Measurements from ENCODE around the gene LSM10. TPM values are rescaled to one million over a fixed set of nuclear protein-coding genes. Genes with fewer than 3 reads are reported as not detected.

LSM10 gene
- total RNA-seq, 2 experiments from 2014 or later: 41.4 TPM

DNA sequence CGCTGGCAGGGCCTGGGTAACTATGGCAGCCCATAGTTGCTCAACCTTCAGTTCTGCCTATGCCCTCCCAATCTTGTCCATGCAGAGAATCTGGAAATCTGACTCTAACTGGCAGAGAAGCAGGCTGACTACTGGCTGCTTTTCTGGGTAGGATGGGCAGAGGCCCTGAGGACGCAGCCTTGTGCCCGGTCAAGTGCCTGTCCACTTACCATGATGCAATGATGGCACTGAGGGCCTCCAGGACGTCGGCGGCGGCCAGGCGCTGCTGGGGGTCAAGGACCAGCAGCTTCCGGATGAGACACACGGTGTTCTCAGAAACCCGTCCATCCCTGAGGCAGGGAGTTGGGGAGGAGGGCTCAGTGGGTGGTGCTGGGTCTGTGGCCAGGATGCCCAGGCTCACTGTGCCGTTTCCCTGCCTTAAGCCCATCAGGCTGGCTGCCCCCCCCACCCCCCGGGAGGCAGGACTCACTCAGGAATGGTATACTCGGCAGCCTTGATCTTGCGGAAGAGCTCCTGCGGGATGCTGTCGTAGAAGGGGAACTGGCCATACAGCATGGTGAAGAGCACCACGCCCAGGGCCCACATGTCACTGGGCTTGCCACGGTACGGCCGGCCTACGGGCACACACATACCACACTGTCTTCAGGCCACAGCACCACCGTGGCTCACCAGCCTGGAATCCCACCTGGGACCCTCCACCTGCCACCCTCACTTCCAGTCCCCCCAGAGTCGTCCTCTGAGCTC is 53.9 kb downstream of the LSM10 start:
- Mint-ChIP-seq H3K27ac (no peak overlapping the region), H3K9me3 (no peaks in the 10 kb centered on the region), H3K4me3 (no peak overlapping the region), H3K36me3 (ENCODE audit: low read depth) (peaks cover 48% of the 10 kb centered on the region), H3K27me3 (no peaks in the 10 kb centered on the region), H3K4me1 (peaks cover 8% of the 10 kb centered on the region)
- no peak for DNase-seq
- ChIA-PET CTCF (interaction anchor here (0.7 to 3.2 kb wide), 7 partner anchors 9 to 79 kb away, joined by 3 to 35 read pairs (median 20); no protein-coding TSS in a partner anchor), POLR2A (interaction anchor here (1.1 to 1.4 kb wide), 2 partner anchors 7 to 16 kb away, joined by 3 to 4 read pairs; no protein-coding TSS in a partner anchor)

Other genes with a start within 250 kb of the LSM10 start
- 10 to 100 TPM; 57.2 to 58.4 TPM for gene TRAPPC3, start 248.4 kb downstream of the LSM10 start, total RNA-seq
- 100 to 1,000 TPM; 215 to 221 TPM for gene MAP7D1, start 241.7 kb downstream of the LSM10 start, total RNA-seq
- gene THRAP3, start 173.5 kb downstream of the LSM10 start, total RNA-seq: 100 to 1,000 TPM; 128 to 133 TPM
- gene SH3D21, start 91.5 kb downstream of the LSM10 start, total RNA-seq: 10 to 100 TPM; 18.9 to 19.3 TPM
- gene EVA1B, start 74.3 kb downstream of the LSM10 start, total RNA-seq: 10 to 100 TPM; 25.5 to 28.7 TPM
- gene STK40, start 12.0 kb downstream of the LSM10 start, total RNA-seq: 10 to 100 TPM; 75.2 to 76.8 TPM
- 1 to 10 TPM; 1.3 to 1.7 TPM for gene OSCP1, start 52.5 kb upstream of the LSM10 start, total RNA-seq
- 10 to 100 TPM; 92.3 to 99.9 TPM for gene MRPS15, start 66.5 kb upstream of the LSM10 start, total RNA-seq
- under 1 TPM; 0.43 TPM for gene CSF3R, start 85.0 kb upstream of the LSM10 start, total RNA-seq